Measurements from ENCODE around the gene CRKL. TPM values are rescaled to one million over a fixed set of nuclear protein-coding genes. Genes with fewer than 3 reads are reported as not detected.

Gene CRKL
- polyA plus RNA-seq, 3 donors = 26.0 to 37.5 (median 29.4) TPM

GRCh38 chr22:20967697-20968211, 50.5 kb downstream of the CRKL start:
- peak overlapping the region in 5 of 7 donors; percentile 80 to 91 (median 83) for H3K27ac Mint-ChIP-seq
- 88% methylated on average over 14 of the region's 19 CpGs for WGBS (ENCODE audit: insufficient coverage)
- peaks cover 64 to 70% of the 10 kb centered on the region in 2 donors for H3K4me1 ChIP-seq (ENCODE audit: control insufficient read depth in 1 of 2, insufficient read depth in 2 of 2, low read length in 2 of 2)

More at GRCh38 chr22:20967697-20968211, 50.5 kb downstream of the CRKL start:
- H3K4me3 Mint-ChIP-seq = peak overlapping the region; percentile 56 to 76
- peaks cover 68% of the 10 kb centered on the region for H3K4me1 Mint-ChIP-seq
- peaks cover 11 to 12% of the 10 kb centered on the region in 2 donors for H3K36me3 Mint-ChIP-seq
- Histone ChIP-seq H3K36me3 (replicated peaks in 1 of 2; ENCODE audit: control insufficient read depth in 1 of 2, insufficient read depth in 2 of 2, low read length in 2 of 2) (no peaks in the 10 kb centered on the region), H3K4me2 (replicated peaks; ENCODE audit: extremely low read depth, low read length, poor library complexity, severe bottlenecking) (peak overlapping the region; percentile 82), H3K9me3 (replicated peaks in 1 of 2; ENCODE audit: control insufficient read depth in 1 of 2, insufficient read depth in 1 of 2, low read length in 2 of 2) (no peaks in the 10 kb centered on the region), H3K9ac (ENCODE audit: insufficient read depth, low read length, poor library complexity, severe bottlenecking) (peak overlapping the region; percentile 15), H3K4me3 (replicated peaks in 1 of 3; ENCODE audit: low read depth in 2 of 3, low read length in 3 of 3) (peak overlapping the region in 1 of 3 experiments; percentile 68), H4K20me1 (ENCODE audit: insufficient read depth, low read length) (no peaks in the 10 kb centered on the region), H2AFZ (ENCODE audit: insufficient read depth, low read depth, low read length, poor library complexity, severe bottlenecking) (peak overlapping the region; percentile 26), H3K27me3 (ENCODE audit: control insufficient read depth in 2 of 2, insufficient read depth in 2 of 2, low read length in 2 of 2) (peaks cover 3 to 16% of the 10 kb centered on the region in 2 donors), H3K27ac (ENCODE audit: low read depth in 1 of 2, low read length in 2 of 2) (peak overlapping the region; percentile 56 to 87), H3K79me2 (ENCODE audit: insufficient read depth, low read length) (no peaks in the 10 kb centered on the region)
- H3K27me3 Mint-ChIP-seq (ENCODE audit: low read depth in 3 of 3) = peaks cover 18 to 29% (median 26%) of the 10 kb centered on the region in 3 donors
- intact Hi-C loops (cut with micrococcal nuclease) = loop anchor here in 1 of 2 donors (10.0 kb wide), 1 partner anchor 57 kb away; no protein-coding TSS in a partner anchor
- no peak for DNase-seq
- H3K9me3 Mint-ChIP-seq = peaks cover 0 to 9% (median 0%) of the 10 kb centered on the region in 7 donors
- TF ChIP-seq CTCF (IDR thresholded peaks at IDR 0.05) = no peak

Data from CD14-positive monocyte (primary cell).